ENCODE data around the gene HIP1. TPM values are rescaled to one million over a fixed set of nuclear protein-coding genes. Genes with fewer than 3 reads are reported as not detected.
"Not testable (repeated sequence)": the region's sequence is repeated elsewhere in the genome, so short reads cannot be mapped to it uniquely, and the experiment has no call there.

HIP1 gene
- total and polyA plus RNA-seq, 9 donors = 17.3 to 28.4 (median 23.5) TPM

- DNase-seq = no peak
- peaks cover 3% of the 10 kb centered on the region for H3K36me3 ChIP-seq (ENCODE audit: control insufficient read depth, insufficient read depth, low read length)
- H3K9me3 ChIP-seq (replicated peaks; ENCODE audit: control insufficient read depth, low read depth, low read length) = no peaks in the 10 kb centered on the region
- no peak overlapping the region for H3K4me3 ChIP-seq (ENCODE audit: low read length)
- H3K27ac ChIP-seq (ENCODE audit: low read length) = no peak overlapping the region
- no peaks in the 10 kb centered on the region for H3K27me3 ChIP-seq (ENCODE audit: control insufficient read depth, insufficient read depth, low read length)
- 33% methylated on average over 2 of the region's 4 CpGs for WGBS (ENCODE audit: insufficient coverage)
- H3K4me1 ChIP-seq (ENCODE audit: control insufficient read depth, insufficient read depth, low read length) = no peaks in the 10 kb centered on the region
Measured at GRCh38 chr7:75696263-75697037, 42.3 kb downstream of the HIP1 start.

- no peaks in the 10 kb centered on the region for H3K9me3 ChIP-seq (replicated peaks; ENCODE audit: control insufficient read depth, low read depth, low read length)
- WGBS (ENCODE audit: insufficient coverage) = 22% methylated on average over 3 of the region's 6 CpGs
- H3K27ac ChIP-seq (ENCODE audit: low read length) = no peak overlapping the region
- no peak for DNase-seq
- H3K4me1 ChIP-seq (ENCODE audit: control insufficient read depth, insufficient read depth, low read length) = peaks cover 3% of the 10 kb centered on the region
- peaks cover 3% of the 10 kb centered on the region for H3K36me3 ChIP-seq (ENCODE audit: control insufficient read depth, insufficient read depth, low read length)
- no peaks in the 10 kb centered on the region for H3K27me3 ChIP-seq (ENCODE audit: control insufficient read depth, insufficient read depth, low read length)
- H3K4me3 ChIP-seq (ENCODE audit: low read length) = no peak overlapping the region
Measured at GRCh38 chr7:75694638-75695399, 43.9 kb downstream of the HIP1 start.

GRCh38 chr7:75693668-75694067 lies 45.1 kb downstream of the HIP1 start:
- not testable (repeated sequence) for H3K27me3 ChIP-seq (ENCODE audit: control insufficient read depth, insufficient read depth, low read length); H3K36me3 ChIP-seq (ENCODE audit: control insufficient read depth, insufficient read depth, low read length); H3K9me3 ChIP-seq (replicated peaks; ENCODE audit: control insufficient read depth, low read depth, low read length); H3K4me3 ChIP-seq (ENCODE audit: low read length); H3K27ac ChIP-seq (ENCODE audit: low read length); DNase-seq
- peaks cover 14% of the 10 kb centered on the region for H3K4me1 ChIP-seq (ENCODE audit: control insufficient read depth, insufficient read depth, low read length)
- WGBS (ENCODE audit: insufficient coverage) = 100% methylated on average over 1 of the region's 6 CpGs

GRCh38 chr7:75691793-75692543 lies 46.8 kb downstream of the HIP1 start:
- no peak overlapping the region for H3K27ac ChIP-seq (ENCODE audit: low read length)

GRCh38 chr7:75690121-75690523 lies 48.6 kb downstream of the HIP1 start:
- no peak for DNase-seq
- Histone ChIP-seq H3K4me1 (ENCODE audit: control insufficient read depth, insufficient read depth, low read length) (peaks cover 25% of the 10 kb centered on the region), H3K27ac (ENCODE audit: low read length) (no peak overlapping the region), H3K9me3 (replicated peaks; ENCODE audit: control insufficient read depth, low read depth, low read length) (no peaks in the 10 kb centered on the region), H3K27me3 (ENCODE audit: control insufficient read depth, insufficient read depth, low read length) (no peaks in the 10 kb centered on the region), H3K4me3 (ENCODE audit: low read length) (no peak overlapping the region), H3K36me3 (ENCODE audit: control insufficient read depth, insufficient read depth, low read length) (no peaks in the 10 kb centered on the region)
- whole genome bisulfite sequencing (ENCODE audit: insufficient coverage) = 100% methylated on average over 1 of the region's 5 CpGs

More at GRCh38 chr7:75691793-75692543, 46.8 kb downstream of the HIP1 start:
- H3K36me3 ChIP-seq (ENCODE audit: control insufficient read depth, insufficient read depth, low read length) = no peaks in the 10 kb centered on the region
- no CpG with 5 or more reads among the region's 4 CpGs for WGBS (ENCODE audit: insufficient coverage)
- H3K9me3 ChIP-seq (replicated peaks; ENCODE audit: control insufficient read depth, low read depth, low read length) = no peaks in the 10 kb centered on the region
- peaks cover 25% of the 10 kb centered on the region for H3K4me1 ChIP-seq (ENCODE audit: control insufficient read depth, insufficient read depth, low read length)
- DNase-seq = no peak
- H3K27me3 ChIP-seq (ENCODE audit: control insufficient read depth, insufficient read depth, low read length) = no peaks in the 10 kb centered on the region
- H3K4me3 ChIP-seq (ENCODE audit: low read length) = no peak overlapping the region

- H3K27me3 ChIP-seq (ENCODE audit: control insufficient read depth, insufficient read depth, low read length) = no peaks in the 10 kb centered on the region
- DNase-seq = no peak
- H3K36me3 ChIP-seq (ENCODE audit: control insufficient read depth, insufficient read depth, low read length) = no peaks in the 10 kb centered on the region
- no peaks in the 10 kb centered on the region for H3K9me3 ChIP-seq (replicated peaks; ENCODE audit: control insufficient read depth, low read depth, low read length)
- no peak overlapping the region for H3K4me3 ChIP-seq (ENCODE audit: low read length)
- peaks cover 25% of the 10 kb centered on the region for H3K4me1 ChIP-seq (ENCODE audit: control insufficient read depth, insufficient read depth, low read length)
- H3K27ac ChIP-seq (ENCODE audit: low read length) = no peak overlapping the region
- 80% methylated on average over 11 of the region's 20 CpGs for WGBS (ENCODE audit: insufficient coverage)
Measured at GRCh38 chr7:75689246-75690099, 49.3 kb downstream of the HIP1 start.

GRCh38 chr7:75688200-75689136 lies 50.3 kb downstream of the HIP1 start:
- H3K27ac ChIP-seq (ENCODE audit: low read length) = peak overlapping the region; percentile 55
- WGBS (ENCODE audit: insufficient coverage) = 37% methylated on average over 18 of the region's 37 CpGs
- DNase-seq = peak; percentile 85
- H3K9me3 ChIP-seq (replicated peaks; ENCODE audit: control insufficient read depth, low read depth, low read length) = no peaks in the 10 kb centered on the region
- H3K4me1 ChIP-seq (ENCODE audit: control insufficient read depth, insufficient read depth, low read length) = peaks cover 25% of the 10 kb centered on the region
- no peak overlapping the region for H3K4me3 ChIP-seq (ENCODE audit: low read length)
- no peaks in the 10 kb centered on the region for H3K27me3 ChIP-seq (ENCODE audit: control insufficient read depth, insufficient read depth, low read length)
- H3K36me3 ChIP-seq (ENCODE audit: control insufficient read depth, insufficient read depth, low read length) = no peaks in the 10 kb centered on the region

- DNase-seq = no peak
- Histone ChIP-seq H3K4me3 (ENCODE audit: low read length) (no peak overlapping the region), H3K27me3 (ENCODE audit: control insufficient read depth, insufficient read depth, low read length) (no peaks in the 10 kb centered on the region), H3K27ac (ENCODE audit: low read length) (peak overlapping the region; percentile 44), H3K36me3 (ENCODE audit: control insufficient read depth, insufficient read depth, low read length) (no peaks in the 10 kb centered on the region), H3K4me1 (ENCODE audit: control insufficient read depth, insufficient read depth, low read length) (peaks cover 25% of the 10 kb centered on the region), H3K9me3 (replicated peaks; ENCODE audit: control insufficient read depth, low read depth, low read length) (no peaks in the 10 kb centered on the region)
- WGBS (ENCODE audit: insufficient coverage) = 92% methylated on average over 9 of the region's 12 CpGs
Measured at GRCh38 chr7:75687246-75688088, 51.3 kb downstream of the HIP1 start.
